K562 (cell line): ENCODE measurements around the gene TFB2M. TPM values are rescaled to one million over a fixed set of nuclear protein-coding genes. Genes with fewer than 3 reads are reported as not detected.

Experiments
- CBX3 ChIP-seq, 2 experiments: IDR thresholded peaks; 1 replicate in 1 of 2; 2 replicates in 1 of 2; pipeline ENCODE4 v1.6.1; 2012; ENCODE audit warnings: inconsistent platforms in 2 of 2, low read length in 2 of 2, borderline replicate concordance in 1 of 2, control low read depth in 1 of 2
- EP300 ChIP-seq: IDR thresholded peaks from 2 replicates; pipeline ENCODE4 v1.6.1; 2012; ENCODE audit warnings: low read length, improper control_type of control experiment
- FOXJ2 ChIP-seq: fragments of 200-800 bp; sonication (Bioruptor generic); IDR thresholded peaks from 2 replicates; pipeline ENCODE4 v1.6.1; 2016; ENCODE audit warnings: missing genetic modification characterization, missing compliant biosample characterization
- HDAC3 ChIP-seq: fragments of 450-650 bp; IDR thresholded peaks from 2 replicates; pipeline ENCODE4 v1.6.1; 2018; ENCODE audit warnings: borderline replicate concordance, mild to moderate bottlenecking, moderate library complexity; ENCODE audit not compliant: partially characterized antibody
- KAT7 ChIP-seq: sonication (generic); formaldehyde crosslinking; IDR thresholded peaks from 2 replicates; pipeline ENCODE4 v1.8.0; 2022; ENCODE audit warnings: missing genetic modification reagents, mild to moderate bottlenecking, borderline replicate concordance
- NFRKB ChIP-seq: fragments of 450-650 bp; IDR thresholded peaks from 2 replicates; pipeline ENCODE4 v1.6.1; 2016; ENCODE audit warnings: low read depth
- TAF15 ChIP-seq: fragments of 200-400 bp; formaldehyde crosslinking; IDR thresholded peaks from 2 replicates; pipeline ENCODE4 v1.6.1; 2017; ENCODE audit warnings: mild to moderate bottlenecking, low read depth, low read length, moderate library complexity
- ZNF133 ChIP-seq: fragments of 250-450 bp; sonication (Bioruptor Pico); IDR thresholded peaks from 2 replicates; pipeline ENCODE4 v1.4.0; 2020; ENCODE audit warnings: mild to moderate bottlenecking
- ZNF217 ChIP-seq: sonication (generic); formaldehyde crosslinking; IDR thresholded peaks from 2 replicates; pipeline ENCODE4 v1.8.0; 2022; ENCODE audit warnings: mild to moderate bottlenecking, missing genetic modification reagents
- ZNF282 ChIP-seq: sonication (generic); formaldehyde crosslinking; IDR thresholded peaks from 2 replicates; pipeline ENCODE4 v1.8.1; 2023; ENCODE audit warnings: missing genetic modification reagents
- polyA plus RNA-seq, 8 experiments: library from polyadenylated mRNA; depleted of rRNA in 4 of 8; stranded (reverse) in 5 of 8; unstranded in 3 of 8; fragments of >200 nt; fragmentation: Nextera tagmentation in 2 of 8; fragmentation: Illumina TruSeq in 1 of 8; extraction: Ambion mirVana in 2 of 8; extraction: Trizol in 1 of 8; gene quantifications; 2 replicates each; pipeline versions ENCODE4 v1.2.1 to v1.2.3, GENCODE V29; 2011 to 2014; ENCODE audit warnings: inconsistent platforms in 1 of 8, missing spikeins in 1 of 8
- total RNA-seq, 7 experiments: library from RNA; depleted of rRNA in 6 of 7; stranded (reverse); fragments of >200 nt in 6 of 7; fragmentation: Illumina TruSeq in 2 of 7; extraction: Trizol in 2 of 7; gene quantifications; 2 replicates each; pipeline versions ENCODE4 v1.2.1 to v1.2.3, GENCODE V29; 2011 to 2021; ENCODE audit warnings: low replicate concordance in 1 of 7
- TF ChIP-seq, protein P1 (sequence below), 2 experiments: fragments of 450-650 bp; IDR thresholded peaks; 2 replicates each; pipeline ENCODE4 v1.6.1; 2018; ENCODE audit warnings: mild to moderate bottlenecking in 2 of 2, low read depth in 1 of 2; ENCODE audit not compliant: partially characterized antibody in 2 of 2
- TF ChIP-seq, protein P2 (sequence below), 2 experiments: fragments of 450-650 bp; formaldehyde crosslinking in 1 of 2; IDR thresholded peaks; 2 replicates each; pipeline versions ENCODE4 v1.4.0 to v1.6.1; 2014 to 2020; ENCODE audit warnings: mild to moderate bottlenecking in 2 of 2, borderline replicate concordance in 1 of 2, low read depth in 1 of 2
- TF ChIP-seq, protein P3 (sequence below): fragments of 450-650 bp; IDR thresholded peaks from 2 replicates; pipeline ENCODE4 v1.7.0; 2016; ENCODE audit warnings: borderline replicate concordance

The TFB2M gene
- total and polyA plus RNA-seq, 9 of the 15 experiments (the other 6 are each of a cell fraction or from before 2014, with no cell fraction given): 55.1 to 162 (median 70.6) TPM

DNA sequence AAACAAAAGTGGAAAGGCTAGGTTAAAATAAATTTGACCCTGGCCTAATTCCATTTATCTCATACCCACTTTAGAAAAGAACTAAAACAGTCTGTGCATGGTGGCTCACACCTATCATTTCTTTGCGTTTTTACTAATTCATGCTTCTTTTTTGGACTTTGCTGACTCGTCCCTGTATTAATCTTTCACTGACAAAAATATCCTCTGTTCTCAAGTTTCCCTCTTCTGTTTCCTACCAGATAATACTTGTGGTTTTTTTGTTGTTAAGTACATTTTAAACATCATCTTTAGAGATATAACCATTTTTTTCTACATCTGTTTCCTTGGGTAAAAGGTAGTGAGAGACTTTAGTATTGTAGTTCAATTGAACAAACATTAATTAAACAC, 11.7 kb upstream of the TFB2M start (continued):
- TF ChIP-seq, protein P1, sequence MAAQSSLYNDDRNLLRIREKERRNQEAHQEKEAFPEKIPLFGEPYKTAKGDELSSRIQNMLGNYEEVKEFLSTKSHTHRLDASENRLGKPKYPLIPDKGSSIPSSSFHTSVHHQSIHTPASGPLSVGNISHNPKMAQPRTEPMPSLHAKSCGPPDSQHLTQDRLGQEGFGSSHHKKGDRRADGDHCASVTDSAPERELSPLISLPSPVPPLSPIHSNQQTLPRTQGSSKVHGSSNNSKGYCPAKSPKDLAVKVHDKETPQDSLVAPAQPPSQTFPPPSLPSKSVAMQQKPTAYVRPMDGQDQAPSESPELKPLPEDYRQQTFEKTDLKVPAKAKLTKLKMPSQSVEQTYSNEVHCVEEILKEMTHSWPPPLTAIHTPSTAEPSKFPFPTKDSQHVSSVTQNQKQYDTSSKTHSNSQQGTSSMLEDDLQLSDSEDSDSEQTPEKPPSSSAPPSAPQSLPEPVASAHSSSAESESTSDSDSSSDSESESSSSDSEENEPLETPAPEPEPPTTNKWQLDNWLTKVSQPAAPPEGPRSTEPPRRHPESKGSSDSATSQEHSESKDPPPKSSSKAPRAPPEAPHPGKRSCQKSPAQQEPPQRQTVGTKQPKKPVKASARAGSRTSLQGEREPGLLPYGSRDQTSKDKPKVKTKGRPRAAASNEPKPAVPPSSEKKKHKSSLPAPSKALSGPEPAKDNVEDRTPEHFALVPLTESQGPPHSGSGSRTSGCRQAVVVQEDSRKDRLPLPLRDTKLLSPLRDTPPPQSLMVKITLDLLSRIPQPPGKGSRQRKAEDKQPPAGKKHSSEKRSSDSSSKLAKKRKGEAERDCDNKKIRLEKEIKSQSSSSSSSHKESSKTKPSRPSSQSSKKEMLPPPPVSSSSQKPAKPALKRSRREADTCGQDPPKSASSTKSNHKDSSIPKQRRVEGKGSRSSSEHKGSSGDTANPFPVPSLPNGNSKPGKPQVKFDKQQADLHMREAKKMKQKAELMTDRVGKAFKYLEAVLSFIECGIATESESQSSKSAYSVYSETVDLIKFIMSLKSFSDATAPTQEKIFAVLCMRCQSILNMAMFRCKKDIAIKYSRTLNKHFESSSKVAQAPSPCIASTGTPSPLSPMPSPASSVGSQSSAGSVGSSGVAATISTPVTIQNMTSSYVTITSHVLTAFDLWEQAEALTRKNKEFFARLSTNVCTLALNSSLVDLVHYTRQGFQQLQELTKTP (IDR thresholded peaks at IDR 0.05; ENCODE audit: low read depth in 1 of 2, partially characterized antibody in 2 of 2): peak in 1 of 2 experiments; percentile 52
- no peak for TF ChIP-seq NFRKB
- TF ChIP-seq, protein P2, sequence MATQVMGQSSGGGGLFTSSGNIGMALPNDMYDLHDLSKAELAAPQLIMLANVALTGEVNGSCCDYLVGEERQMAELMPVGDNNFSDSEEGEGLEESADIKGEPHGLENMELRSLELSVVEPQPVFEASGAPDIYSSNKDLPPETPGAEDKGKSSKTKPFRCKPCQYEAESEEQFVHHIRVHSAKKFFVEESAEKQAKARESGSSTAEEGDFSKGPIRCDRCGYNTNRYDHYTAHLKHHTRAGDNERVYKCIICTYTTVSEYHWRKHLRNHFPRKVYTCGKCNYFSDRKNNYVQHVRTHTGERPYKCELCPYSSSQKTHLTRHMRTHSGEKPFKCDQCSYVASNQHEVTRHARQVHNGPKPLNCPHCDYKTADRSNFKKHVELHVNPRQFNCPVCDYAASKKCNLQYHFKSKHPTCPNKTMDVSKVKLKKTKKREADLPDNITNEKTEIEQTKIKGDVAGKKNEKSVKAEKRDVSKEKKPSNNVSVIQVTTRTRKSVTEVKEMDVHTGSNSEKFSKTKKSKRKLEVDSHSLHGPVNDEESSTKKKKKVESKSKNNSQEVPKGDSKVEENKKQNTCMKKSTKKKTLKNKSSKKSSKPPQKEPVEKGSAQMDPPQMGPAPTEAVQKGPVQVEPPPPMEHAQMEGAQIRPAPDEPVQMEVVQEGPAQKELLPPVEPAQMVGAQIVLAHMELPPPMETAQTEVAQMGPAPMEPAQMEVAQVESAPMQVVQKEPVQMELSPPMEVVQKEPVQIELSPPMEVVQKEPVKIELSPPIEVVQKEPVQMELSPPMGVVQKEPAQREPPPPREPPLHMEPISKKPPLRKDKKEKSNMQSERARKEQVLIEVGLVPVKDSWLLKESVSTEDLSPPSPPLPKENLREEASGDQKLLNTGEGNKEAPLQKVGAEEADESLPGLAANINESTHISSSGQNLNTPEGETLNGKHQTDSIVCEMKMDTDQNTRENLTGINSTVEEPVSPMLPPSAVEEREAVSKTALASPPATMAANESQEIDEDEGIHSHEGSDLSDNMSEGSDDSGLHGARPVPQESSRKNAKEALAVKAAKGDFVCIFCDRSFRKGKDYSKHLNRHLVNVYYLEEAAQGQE (IDR thresholded peaks at IDR 0.05; ENCODE audit: borderline replicate concordance): no peak
- TF ChIP-seq, protein P2 (CRISPR knock-in tag; IDR thresholded peaks at IDR 0.05; ENCODE audit: low read depth): no peak
- TF ChIP-seq, protein P3, sequence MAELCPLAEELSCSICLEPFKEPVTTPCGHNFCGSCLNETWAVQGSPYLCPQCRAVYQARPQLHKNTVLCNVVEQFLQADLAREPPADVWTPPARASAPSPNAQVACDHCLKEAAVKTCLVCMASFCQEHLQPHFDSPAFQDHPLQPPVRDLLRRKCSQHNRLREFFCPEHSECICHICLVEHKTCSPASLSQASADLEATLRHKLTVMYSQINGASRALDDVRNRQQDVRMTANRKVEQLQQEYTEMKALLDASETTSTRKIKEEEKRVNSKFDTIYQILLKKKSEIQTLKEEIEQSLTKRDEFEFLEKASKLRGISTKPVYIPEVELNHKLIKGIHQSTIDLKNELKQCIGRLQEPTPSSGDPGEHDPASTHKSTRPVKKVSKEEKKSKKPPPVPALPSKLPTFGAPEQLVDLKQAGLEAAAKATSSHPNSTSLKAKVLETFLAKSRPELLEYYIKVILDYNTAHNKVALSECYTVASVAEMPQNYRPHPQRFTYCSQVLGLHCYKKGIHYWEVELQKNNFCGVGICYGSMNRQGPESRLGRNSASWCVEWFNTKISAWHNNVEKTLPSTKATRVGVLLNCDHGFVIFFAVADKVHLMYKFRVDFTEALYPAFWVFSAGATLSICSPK: no peak
- peak; percentile 98 for TF ChIP-seq EP300
- TF ChIP-seq CBX3 (IDR thresholded peaks at IDR 0.05; ENCODE audit: borderline replicate concordance in 1 of 2, low read length in 2 of 2): no peak
- no peak for TF ChIP-seq TAF15
- no peak for TF ChIP-seq ZNF217 (CRISPR knock-in tag)
- TF ChIP-seq HDAC3: peak; percentile 68
- TF ChIP-seq ZNF282 (CRISPR knock-in tag): no peak
- TF ChIP-seq FOXJ2 (tag): no peak
- no peak for TF ChIP-seq KAT7 (CRISPR knock-in tag)
- no peak for TF ChIP-seq ZNF133 (CRISPR knock-in tag)
